ENCODE data around the gene CDS1.
"Not testable (repeated sequence)": the region's sequence is repeated elsewhere in the genome, so short reads cannot be mapped to it uniquely, and the experiment has no call there.

The CDS1 gene

GRCh38 chr4:84582988-84583875 is at the start of gene CDS1:
TSS of gene CDS1 (plus strand) at chr4:84583127. CDS start at chr4:84583402, 275 bp downstream.
- peak in 1 of 2 experiments; percentile 8 for DNase-seq

GRCh38 chr4:84535901-84536300 is 47.0 kb upstream of the CDS1 start:
- no peak for DNase-seq

- DNase-seq = no peak
These were observed 37.8 kb upstream of the CDS1 start for GRCh38 chr4:84545093-84545492.

DNA sequence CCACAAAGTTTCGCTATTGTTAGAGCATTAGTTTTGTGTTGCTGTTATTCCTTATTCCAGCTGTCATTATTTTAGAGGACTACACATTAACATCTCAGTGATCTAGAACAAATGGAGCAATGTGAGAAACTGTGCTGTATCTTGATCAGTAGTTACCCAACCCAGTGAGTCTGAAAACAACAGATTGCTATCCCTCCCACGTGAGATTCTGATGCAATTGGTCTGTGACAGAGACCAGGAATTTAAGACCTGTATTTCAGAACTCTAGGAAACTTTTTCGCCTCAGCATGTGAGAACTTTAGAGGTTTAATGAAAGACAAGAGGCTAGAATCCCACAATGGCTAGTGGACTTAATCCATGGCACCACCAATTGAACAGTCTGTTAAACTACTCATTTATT is 35.7 kb upstream of the CDS1 start:
- DNase-seq = no peak

DNA sequence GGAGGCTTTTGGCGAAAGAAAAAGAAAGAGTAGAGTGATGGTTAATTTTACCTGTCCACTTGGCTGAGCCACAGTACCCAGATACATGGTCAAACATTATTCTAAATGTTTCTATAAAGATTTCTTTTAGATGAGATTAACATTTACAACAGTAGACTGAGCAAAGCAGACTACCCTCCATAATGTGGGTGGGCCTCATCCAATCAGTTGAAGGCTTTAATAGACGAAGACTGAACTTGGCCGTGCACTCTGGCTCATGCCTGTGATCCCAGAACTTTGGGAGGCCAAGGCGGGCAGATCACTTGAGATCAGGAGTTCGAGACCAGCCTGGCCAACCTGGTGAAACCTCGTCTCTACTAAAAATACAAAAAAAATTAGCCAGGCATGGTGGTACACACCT is 33.7 kb upstream of the CDS1 start:
- not testable (repeated sequence) for DNase-seq

GRCh38 chr4:84562156-84562555 is 20.8 kb upstream of the CDS1 start:
- DNase-seq = no peak

- DNase-seq = no peak
These were observed 19.9 kb upstream of the CDS1 start for GRCh38 chr4:84563002-84563401.

GRCh38 chr4:84565951-84566350 is 17.0 kb upstream of the CDS1 start:
- DNase-seq = no peak

GRCh38 chr4:84568496-84568895 is 14.4 kb upstream of the CDS1 start:
- no peak for DNase-seq

DNA sequence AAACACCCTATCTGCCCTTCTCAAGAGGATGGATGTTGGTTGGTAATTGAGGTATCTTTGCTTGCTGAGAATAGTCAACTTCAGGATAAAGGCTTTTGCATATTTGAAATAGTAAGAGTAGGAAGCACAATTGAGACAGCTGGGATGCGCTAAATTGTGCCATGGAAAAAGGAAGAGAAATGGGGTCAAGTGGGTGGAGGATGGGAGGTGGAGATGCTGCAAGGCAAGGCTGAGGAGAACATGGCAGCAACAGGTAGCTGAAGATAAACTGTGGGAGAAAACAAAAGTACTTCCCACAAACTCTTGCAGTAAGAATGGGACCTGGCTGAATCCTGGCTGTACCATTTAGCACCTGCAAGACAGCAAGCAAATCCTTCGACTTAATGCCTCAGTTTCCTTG is 13.9 kb upstream of the CDS1 start:
- DNase-seq = no peak

DNA sequence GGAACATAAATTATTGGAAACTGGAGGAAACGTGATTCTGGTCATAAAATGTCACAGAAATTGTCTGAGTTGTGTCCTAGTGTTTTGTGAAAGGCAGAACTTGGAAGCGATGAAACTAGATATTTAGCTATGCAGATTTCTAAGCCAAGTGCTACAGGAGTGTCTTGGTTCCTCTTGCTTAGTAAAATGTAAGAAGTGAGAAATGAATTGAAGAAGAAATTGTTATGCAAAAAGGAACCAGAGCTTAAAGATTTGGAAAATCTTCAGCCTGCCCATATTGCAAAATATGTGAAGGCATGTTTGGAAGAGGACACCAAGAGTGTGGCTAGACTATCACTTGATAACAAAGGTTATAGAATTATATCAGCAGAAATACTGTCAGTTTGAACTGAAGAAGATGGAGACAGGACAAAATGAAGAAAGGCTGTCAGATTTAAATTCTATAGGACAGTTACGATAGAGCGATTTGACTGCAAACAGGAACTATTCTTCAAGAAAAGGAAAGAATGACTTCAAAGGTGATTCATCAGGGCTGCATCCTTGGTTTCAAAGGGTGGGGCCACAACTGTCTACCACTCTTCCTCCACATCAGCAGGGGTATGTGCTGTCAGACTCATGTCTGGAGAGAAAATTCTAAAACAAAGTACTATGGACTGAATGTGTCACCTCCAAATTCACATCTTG is 9.4 kb upstream of the CDS1 start:
- DNase-seq = no peak

- no peak for DNase-seq
These were observed 8.7 kb upstream of the CDS1 start for GRCh38 chr4:84574069-84574720.

DNA sequence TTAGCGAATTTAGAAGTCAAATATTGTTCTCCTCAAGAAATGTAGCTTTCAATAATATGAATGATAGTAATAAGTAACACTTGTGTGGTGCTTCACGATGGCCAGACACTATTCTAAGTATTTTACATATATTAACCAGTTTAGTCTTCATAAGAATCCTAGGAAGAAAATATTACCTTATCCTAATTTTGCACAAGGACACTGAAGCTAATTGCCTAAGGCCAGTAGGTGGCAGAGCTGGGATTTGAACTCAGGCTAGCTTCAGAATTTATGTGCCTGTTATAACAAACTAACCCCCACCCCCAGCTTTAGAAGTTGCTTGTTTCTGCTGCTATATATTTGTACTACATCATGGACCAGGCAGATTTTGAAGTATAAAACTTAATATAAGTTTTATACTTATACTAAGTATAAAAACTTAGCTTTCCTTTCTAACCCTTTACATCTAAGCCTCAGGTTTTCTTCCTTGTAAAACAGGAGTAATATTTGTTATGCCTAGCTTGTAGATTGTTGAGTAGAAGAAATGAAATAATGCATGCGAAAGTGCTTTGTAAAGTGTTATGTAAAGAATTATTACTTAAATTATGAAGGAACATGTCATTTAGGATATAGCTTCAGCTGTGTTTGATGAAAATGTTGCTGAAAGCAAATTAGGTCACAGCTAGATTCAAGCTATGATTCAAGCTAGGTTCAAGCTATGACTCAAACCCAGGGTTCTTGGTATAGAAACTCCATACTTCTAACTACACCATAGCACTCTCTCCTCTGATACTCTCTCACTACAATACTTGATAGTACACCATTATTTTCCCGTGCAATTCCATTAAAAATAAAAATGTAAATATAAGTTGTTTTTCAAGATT is 4.2 kb upstream of the CDS1 start:
- no peak for DNase-seq

DNA sequence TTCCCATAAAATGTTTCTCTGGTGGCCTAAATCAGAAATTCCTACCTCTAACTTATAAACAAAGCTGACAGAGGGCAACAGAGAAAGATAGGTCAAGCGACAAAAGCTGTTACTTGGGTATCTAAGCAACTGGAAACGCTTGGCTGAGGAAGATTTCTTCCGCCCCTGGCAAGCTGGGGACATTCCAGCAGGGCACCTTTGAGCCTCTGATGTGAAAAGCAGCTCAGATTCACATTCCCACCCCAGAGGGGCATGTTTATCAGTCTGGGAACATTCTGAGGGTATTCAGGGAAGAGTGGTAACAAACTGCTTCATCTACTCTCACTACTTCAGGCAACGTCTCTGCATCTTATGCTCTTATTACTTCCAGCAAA is 3.5 kb upstream of the CDS1 start:
- no peak for DNase-seq

GRCh38 chr4:84582302-84582987 is 482 bp upstream of the CDS1 start:
- DNase-seq = peak; percentile 92

GRCh38 chr4:84583876-84584380 is 1.0 kb downstream of the CDS1 start:
- DNase-seq = no peak

GRCh38 chr4:84585251-84585650 is 2.3 kb downstream of the CDS1 start:
- DNase-seq = no peak

DNA sequence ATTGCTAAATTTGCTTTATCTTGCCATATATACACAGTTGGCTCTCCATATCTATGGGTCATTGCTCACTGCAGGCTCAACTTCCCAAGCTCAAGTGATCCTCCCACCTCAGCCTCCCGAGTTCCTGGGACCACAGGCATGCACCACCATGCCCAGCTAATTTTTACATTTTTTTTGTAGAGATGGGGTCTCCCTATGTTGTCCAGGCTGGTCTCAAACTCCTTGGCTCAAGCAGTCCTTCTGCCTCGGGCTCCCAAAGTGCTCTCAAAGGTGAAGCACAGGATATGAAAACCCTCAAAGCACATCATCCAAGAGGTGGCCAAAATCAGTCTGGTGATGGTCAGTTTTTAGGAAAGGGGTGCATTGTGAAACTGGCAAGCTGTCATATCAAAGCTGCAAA is 11.8 kb downstream of the CDS1 start:
- no peak for DNase-seq

DNA sequence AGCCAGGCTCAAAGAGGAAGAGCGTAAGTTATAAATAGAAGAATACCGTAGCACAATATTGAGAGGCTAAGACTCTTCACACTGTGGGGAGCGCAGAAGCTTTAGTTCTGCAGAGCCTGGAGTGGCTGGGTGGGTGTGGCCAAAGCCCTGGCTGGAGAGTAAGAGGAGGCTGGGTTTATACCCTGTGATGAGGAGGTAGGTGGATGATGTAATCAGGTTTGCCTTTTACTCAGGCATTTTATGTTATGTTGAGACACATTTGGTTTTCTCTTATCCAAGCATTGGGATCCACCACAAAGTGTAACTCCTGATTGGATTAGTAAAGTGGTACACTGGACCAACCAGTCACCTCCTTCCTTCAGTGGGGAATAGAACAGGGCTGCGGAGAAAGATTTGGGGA is 13.9 kb downstream of the CDS1 start:
- no peak for DNase-seq

DNA sequence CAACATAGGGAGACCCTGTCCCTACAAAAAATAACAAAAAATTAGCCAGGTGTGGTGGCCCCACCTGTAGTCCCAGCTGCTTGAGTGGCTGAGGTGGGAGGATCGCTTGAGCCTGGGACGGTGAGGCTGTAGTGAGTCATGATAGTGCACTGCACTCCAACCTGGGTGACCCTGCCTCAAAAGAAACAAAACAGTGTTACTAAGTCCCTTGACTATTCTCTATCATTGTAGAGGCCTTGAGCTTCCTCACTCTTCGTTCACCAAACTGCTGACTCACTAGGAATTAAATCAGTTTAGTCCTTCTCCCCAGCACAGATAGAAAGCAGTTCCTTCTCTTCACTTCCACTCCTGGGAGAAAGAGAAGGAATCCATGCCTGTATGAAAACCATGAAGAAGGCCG is 14.5 kb downstream of the CDS1 start:
- no peak for DNase-seq

DNA sequence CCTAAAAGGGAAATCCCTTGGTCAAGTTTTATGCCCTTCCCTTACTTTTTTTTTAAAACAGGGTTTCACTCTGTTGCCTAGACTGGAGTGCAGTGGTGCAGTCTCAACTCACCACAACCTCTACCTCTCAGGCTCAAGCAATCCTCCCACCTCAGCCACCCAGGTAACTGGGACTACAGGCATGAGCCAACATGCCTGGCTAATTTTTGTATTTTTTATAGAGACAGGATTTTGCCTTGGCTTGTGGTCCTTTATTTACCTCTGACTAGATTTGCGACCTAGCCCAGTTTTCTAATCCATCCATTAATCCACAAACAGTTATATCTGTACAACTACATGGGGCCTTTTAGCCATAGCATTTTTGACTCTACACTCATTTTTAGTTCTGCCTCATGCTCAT is 23.7 kb downstream of the CDS1 start:
- DNase-seq = no peak

GRCh38 chr4:84611531-84611930 is 28.6 kb downstream of the CDS1 start:
- no peak for DNase-seq
